Esophagus mucosa (tissue), 1 donor: ENCODE data around the gene CORO7. TPM values are rescaled to one million over a fixed set of nuclear protein-coding genes. Genes with fewer than 3 reads are reported as not detected.
"Not testable (repeated sequence)": the region's sequence is repeated elsewhere in the genome, so short reads cannot be mapped to it uniquely, and the experiment has no call there.

ENCODE experiments used
- ATAC-seq: fragments of 200-7000 bp; cut with Tn5 transposase; one replicate; pipeline ENCODE4 v1.9.1; 2020
- total RNA-seq: library from RNA; stranded (reverse); gene quantifications from one replicate; pipeline ENCODE4 v1.2.4, GENCODE V29; 2023
- donor health status: DM: yes; HTN: yes; CAD: no.

The CORO7 gene
- total RNA-seq, 1 donor from 2014 or later = 7.9 TPM

GRCh38 chr16:4352843-4353242 lies 63.6 kb downstream of the CORO7 start:
- ATAC-seq = no peak

- ATAC-seq = no peak
Measured at GRCh38 chr16:4351880-4352279, 64.5 kb downstream of the CORO7 start.

- ATAC-seq = peak; percentile 94
Measured at GRCh38 chr16:4350787-4351659, 65.4 kb downstream of the CORO7 start, which contains the start of gene PAM16. TSS of gene PAM16 (minus strand) at chr16:4351321. CDS start at chr16:4351234, 87 bp downstream.

- ATAC-seq = peak; percentile 30
Measured at GRCh38 chr16:4350365-4350786, 66.0 kb downstream of the CORO7 start.

- ATAC-seq = no peak
Measured at GRCh38 chr16:4349332-4349731, 67.1 kb downstream of the CORO7 start.

- no peak for ATAC-seq
Measured at GRCh38 chr16:4347765-4348509, 68.5 kb downstream of the CORO7 start.

- no peak for ATAC-seq
Measured at GRCh38 chr16:4347010-4347409, 69.4 kb downstream of the CORO7 start.

GRCh38 chr16:4345836-4346781 lies 70.3 kb downstream of the CORO7 start:
- no peak for ATAC-seq

- no peak for ATAC-seq
Measured at GRCh38 chr16:4344983-4345835, 71.2 kb downstream of the CORO7 start.

GRCh38 chr16:4344300-4344982 lies 72.0 kb downstream of the CORO7 start:
- ATAC-seq = not testable (repeated sequence)

- ATAC-seq = no peak
Measured at GRCh38 chr16:4342866-4343744, 73.3 kb downstream of the CORO7 start.

- no peak for ATAC-seq
Measured at GRCh38 chr16:4341250-4341649, 75.1 kb downstream of the CORO7 start.

GRCh38 chr16:4340443-4340842 lies 76.0 kb downstream of the CORO7 start:
- ATAC-seq = no peak

GRCh38 chr16:4339909-4340308 lies 76.5 kb downstream of the CORO7 start:
- ATAC-seq = no peak

- no peak for ATAC-seq
Measured at GRCh38 chr16:4339455-4339854, 76.9 kb downstream of the CORO7 start.

GRCh38 chr16:4338712-4339299 lies 77.6 kb downstream of the CORO7 start:
- ATAC-seq = no peak

GRCh38 chr16:4338125-4338582 lies 78.2 kb downstream of the CORO7 start:
- ATAC-seq = no peak

- no peak for ATAC-seq
Measured at GRCh38 chr16:4337540-4338088, 78.8 kb downstream of the CORO7 start.
